Gastrocnemius medialis (tissue), 4 donors: Measurements from ENCODE around the gene CASK.

Source experiments
- POLR2A ChIP-seq, 2 donors: fragments of 450-650 bp; IDR thresholded peaks; one replicate each; pipeline ENCODE4 v1.6.1; 2017; ENCODE audit warnings: antibody characterized with exemption in 2 of 2, mild to moderate bottlenecking in 2 of 2, moderate library complexity in 2 of 2
- TF ChIP-seq, protein P1 (sequence below), 5 experiments: fragments of 450-650 bp in 3 of 5; fragments of 200-600 bp in 2 of 5; sonication (generic) in 2 of 5; IDR thresholded peaks in 4 of 5; conservative IDR thresholded peaks in 1 of 5; 1 replicate in 4 of 5; 2 replicates in 1 of 5; pipeline ENCODE4 v1.5.1; 2016 to 2019; ENCODE audit warnings: antibody characterized with exemption in 5 of 5, mild to moderate bottlenecking in 3 of 5, moderate library complexity in 3 of 5

- TF ChIP-seq, protein P1, sequence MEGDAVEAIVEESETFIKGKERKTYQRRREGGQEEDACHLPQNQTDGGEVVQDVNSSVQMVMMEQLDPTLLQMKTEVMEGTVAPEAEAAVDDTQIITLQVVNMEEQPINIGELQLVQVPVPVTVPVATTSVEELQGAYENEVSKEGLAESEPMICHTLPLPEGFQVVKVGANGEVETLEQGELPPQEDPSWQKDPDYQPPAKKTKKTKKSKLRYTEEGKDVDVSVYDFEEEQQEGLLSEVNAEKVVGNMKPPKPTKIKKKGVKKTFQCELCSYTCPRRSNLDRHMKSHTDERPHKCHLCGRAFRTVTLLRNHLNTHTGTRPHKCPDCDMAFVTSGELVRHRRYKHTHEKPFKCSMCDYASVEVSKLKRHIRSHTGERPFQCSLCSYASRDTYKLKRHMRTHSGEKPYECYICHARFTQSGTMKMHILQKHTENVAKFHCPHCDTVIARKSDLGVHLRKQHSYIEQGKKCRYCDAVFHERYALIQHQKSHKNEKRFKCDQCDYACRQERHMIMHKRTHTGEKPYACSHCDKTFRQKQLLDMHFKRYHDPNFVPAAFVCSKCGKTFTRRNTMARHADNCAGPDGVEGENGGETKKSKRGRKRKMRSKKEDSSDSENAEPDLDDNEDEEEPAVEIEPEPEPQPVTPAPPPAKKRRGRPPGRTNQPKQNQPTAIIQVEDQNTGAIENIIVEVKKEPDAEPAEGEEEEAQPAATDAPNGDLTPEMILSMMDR (IDR thresholded peaks at IDR 0.05 in 4 of 5, conservative IDR thresholded peaks at IDR 0.05 in 1 of 5), result no peak
- TF ChIP-seq POLR2A (IDR thresholded peaks at IDR 0.05), result no peak
Measured at GRCh38 chrX:41519468-41519867, 403.9 kb downstream of the CASK start.
